HG02884 (cell line): ENCODE measurements around the gene CCDC92B.

Experiments used
- ATAC-seq: cut with Tn5 transposase; IDR thresholded peaks from one replicate; pipeline ENCODE4 v1.9.1; 2021; ENCODE audit warnings: mild to moderate bottlenecking, moderate library complexity; ENCODE audit not compliant: unreplicated experiment

Gene CCDC92B

GRCh38 chr17:2723505-2723996 is 25.9 kb downstream of the CCDC92B start:
- no peak for ATAC-seq

DNA sequence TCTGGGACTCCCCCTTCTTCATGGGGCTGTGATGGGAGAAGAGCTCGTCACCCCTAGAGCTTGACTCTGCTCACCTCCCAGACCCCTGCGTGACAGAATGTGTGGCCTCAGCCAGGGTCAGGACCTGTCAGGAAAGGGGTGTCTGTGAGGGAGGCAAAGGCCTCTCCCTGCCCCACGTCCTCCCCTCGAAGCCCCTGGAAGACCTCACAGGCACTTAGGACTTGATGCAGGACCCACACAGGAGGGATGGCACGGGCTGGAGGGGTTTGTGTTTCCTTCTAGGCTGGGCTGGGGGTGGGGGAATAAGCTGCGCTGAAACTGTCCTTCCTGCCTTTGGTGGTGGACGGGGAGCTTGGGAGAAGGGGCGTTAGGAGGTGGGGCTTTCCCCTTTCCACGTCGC is 26.8 kb downstream of the CCDC92B start:
- no peak for ATAC-seq

DNA sequence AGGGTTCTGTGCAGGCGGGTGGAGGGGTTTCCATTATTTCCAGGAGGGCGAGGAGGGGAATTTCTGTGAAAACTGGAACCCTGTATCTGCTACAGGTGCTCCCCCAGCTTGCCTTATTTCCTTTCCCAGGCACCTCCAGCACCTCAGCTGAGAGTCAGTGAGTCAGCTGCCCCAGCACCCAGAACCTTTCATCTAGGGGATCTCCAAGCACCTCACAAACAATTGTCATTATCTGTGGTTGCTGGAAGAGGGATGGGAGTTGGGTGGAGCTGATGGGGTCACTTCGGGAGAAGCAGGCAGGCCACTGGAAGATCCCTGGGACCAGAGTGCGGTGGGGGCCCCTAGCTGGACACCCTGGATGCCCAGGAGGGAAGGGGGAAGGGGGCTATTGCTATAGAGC is 27.8 kb downstream of the CCDC92B start:
- no peak for ATAC-seq

DNA sequence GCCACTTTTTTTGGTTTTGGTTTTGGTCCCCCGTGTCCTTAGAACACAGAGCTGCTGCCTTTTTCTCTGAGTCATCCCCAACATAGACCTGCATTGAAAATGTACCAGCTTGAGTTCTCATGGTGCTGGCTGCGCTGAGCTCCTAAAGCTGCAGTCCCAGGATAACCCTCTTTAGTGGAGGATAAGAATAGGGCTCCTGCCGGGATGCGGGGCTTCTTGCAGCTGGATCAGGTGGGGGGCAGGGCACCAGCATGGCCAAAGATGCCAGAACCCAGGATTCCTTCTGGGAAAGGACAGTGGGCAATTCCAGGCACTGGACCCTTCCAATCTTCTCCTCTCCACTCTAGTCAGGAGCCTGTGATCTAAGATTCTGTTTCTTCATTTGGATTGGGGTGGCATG is 29.6 kb downstream of the CCDC92B start:
- no peak for ATAC-seq

DNA sequence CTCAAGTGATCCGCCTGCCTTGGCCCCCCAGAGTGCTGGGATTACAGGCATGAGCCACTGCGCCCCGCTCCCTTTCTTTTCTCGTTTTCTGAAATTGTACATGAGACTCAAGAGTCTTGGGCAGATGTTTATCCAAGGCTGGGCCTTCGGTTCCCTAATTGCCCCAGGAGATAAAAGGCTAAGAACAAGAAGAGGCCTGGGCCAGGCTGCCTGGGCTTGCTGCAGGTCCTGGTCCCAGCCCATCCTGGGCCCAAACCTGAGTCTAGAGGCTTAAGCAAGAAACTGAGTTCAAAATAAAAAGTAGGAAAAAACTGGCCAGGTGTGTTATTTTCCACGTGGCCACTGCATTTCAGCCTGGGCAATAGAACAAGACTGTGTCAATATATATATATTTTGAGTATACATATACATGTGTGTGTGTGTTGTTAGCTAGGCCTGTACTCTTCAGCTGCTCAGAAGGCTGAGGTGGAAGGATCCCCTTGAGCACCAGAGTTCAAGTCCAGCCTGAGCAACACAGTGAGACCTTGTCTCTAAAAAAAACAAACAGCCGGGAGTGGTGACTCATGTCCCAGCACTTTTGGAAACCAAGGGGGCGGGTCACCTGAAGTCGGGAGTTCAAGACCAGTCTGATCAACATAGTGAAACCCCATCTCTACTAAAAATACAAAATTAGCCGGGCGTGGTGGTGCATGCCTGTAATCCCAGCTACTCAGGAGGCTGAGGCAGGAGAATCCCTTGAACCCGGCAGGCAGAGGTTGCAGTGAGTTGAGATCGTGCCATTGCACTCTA is 31.1 kb downstream of the CCDC92B start:
- ATAC-seq = no peak

DNA sequence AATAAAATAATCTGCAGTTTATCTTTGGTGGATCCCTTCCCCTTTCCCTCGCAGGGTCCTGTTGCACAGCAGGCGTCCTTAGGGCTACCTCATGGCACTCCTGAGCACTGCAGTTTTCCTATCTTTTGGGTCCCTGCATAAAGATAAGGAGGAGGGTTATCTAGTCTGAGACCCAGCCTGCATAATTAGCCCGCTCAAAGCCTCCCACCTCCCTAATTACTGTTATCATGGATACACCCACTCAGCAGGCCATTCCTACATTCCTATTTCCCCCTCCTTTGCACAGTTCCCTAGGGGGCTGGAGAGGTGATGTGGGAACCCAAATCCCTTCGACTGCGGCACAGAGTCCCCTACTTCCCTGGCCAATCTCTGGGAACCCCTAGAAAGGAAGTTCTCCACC is 32.8 kb downstream of the CCDC92B start:
- no peak for ATAC-seq

DNA sequence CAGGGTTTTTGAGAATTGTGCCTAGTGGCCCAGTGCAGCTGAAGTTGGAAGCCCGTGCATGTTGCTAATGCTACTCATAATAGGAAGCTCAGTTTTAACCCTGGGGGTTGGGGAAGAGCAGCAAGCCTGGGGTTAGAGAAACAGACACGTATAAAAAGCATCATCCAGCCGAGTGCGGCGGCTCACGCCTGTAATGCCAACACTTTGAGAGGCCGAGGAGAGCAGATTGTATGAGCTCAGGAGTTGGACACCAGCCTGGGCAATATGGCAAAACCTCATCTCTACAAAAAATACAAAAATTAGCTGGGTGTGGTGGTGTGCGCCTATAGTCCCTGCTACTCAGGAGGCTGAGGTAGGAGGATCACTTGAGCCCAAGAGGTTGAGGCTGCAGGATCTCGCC is 35.6 kb downstream of the CCDC92B start:
- no peak for ATAC-seq

- ATAC-seq = no peak
Observed at GRCh38 chr17:2712300-2713043, 37.0 kb downstream of the CCDC92B start.

DNA sequence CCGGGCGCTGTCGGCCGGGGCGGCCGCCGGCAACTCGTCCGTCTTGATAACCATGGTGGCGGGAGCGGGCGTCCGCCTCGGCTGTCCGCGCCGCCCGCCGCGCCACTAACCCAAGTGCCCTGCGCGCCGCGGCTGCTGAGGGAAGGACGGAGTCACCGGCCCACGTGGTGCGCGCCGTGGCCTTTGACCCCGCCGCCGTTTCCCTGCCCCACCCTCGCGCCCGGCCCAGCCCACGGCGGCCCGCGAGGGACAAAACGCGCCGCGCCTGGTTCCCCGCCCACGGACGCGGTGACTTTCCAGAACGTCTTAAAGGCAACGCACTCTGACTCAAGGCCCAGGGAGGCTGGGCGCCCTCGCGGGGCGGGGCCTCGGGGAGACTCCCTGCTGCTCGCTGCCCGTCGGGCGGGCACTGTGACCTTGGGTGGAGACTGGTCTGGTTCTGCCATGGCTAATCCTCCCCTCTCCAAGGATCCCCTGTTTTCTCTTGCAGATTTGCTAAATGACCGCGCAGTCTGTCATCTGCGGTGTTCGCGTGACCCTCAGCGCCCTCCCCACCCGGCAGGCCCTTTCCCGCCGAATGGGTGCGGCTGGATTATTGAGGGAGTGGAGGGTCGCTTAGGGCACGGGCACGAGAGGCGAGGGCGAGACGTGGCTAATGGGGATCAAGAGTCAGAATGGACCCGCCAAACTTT is 37.7 kb downstream of the CCDC92B start, which contains the start of gene CLUH:
TSS of gene CLUH (minus strand) at position 157 of the 692 bp plus-strand sequence. CDS start at position 54, 103 bp downstream.
- peak; percentile 72 for ATAC-seq

DNA sequence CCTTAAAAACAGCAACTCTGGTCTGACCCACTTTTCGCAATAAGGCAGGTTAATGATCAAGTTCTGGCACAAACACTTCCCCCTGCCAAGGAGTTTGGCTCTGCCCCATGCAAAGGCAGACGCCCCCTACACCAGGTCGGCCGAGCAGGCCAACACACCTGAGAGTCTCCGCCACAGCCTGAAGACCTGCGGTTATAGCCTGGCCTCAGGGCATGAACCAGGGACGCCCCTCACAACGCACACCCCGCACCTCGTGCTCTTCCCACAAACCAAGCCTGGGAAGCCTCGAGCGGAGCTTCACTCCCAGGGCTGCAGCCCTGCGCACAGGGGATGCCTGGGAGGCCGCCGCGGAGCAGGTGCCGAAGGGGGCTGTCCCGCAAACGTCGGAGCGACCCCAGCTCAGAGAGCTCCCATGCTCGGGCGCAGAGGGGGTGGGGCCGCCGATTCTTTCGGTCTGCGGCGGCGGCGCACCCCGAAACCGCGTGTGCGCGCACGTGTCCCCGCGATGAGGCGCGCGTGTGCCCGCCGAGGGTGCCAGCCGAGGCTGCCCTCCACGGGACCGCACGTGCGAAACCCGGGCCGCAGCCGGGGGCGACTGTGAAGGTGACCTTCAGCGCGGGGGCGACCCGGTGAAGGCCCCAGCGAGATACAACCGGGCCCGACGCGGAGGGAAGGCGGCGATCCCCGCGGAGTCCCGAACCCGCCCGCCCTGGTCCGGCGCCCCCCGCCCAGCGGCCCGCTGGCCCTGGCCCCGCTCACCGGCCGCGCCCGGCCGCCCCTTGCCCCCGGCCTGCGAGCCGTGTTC is 38.4 kb downstream of the CCDC92B start:
- peak; percentile 20 for ATAC-seq

- ATAC-seq = no peak
Observed at GRCh38 chr17:2710071-2710802, 39.2 kb downstream of the CCDC92B start.

- no peak for ATAC-seq
Observed at GRCh38 chr17:2709183-2709661, 40.2 kb downstream of the CCDC92B start.

- no peak for ATAC-seq
Observed at GRCh38 chr17:2708585-2709182, 40.8 kb downstream of the CCDC92B start.

DNA sequence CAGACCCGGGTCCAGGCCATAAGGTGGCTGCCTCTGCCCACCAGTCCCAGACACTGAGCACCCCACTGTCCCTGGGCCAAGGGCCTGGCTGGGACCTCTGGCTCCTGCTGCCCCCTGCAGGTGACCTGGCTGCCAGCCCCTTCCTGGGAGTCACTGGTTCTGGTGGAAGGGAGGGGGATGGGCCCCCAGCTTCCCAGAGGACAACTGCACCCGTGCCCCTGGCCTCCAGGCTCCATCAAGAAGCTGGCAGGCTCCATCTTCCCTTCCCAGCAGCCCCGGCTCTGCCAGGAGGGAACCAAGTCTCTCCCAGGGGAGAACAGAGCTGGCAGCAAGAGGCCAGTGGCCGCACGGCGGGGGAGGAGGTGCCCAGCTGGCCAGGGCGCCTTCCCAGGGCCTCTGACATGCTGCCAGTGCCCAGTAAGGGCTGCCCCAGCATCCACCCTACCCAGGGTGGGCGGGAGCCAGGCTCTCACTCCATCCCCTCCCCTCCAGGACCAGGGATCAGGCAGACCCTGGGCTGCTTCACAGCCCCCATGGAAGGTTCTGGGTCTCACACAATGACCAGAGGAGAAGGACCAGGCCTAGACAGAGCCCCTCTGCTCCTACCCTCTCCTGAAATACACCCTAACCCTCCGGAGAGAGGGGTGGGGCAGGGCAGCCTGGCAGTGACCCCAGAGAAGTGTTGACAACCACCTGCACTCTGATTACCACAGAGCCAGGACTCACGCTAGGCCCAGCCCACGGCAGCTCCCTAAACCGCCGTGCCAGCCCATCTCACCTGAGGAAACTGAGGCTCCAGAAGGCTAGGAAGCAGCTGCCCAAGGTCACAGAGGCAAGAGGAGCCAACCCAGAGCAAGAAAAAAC is 41.5 kb downstream of the CCDC92B start:
- no peak for ATAC-seq

- no peak for ATAC-seq
Observed at GRCh38 chr17:2706911-2707510, 42.4 kb downstream of the CCDC92B start.

- ATAC-seq = no peak
Observed at GRCh38 chr17:2705888-2706795, 43.3 kb downstream of the CCDC92B start.

DNA sequence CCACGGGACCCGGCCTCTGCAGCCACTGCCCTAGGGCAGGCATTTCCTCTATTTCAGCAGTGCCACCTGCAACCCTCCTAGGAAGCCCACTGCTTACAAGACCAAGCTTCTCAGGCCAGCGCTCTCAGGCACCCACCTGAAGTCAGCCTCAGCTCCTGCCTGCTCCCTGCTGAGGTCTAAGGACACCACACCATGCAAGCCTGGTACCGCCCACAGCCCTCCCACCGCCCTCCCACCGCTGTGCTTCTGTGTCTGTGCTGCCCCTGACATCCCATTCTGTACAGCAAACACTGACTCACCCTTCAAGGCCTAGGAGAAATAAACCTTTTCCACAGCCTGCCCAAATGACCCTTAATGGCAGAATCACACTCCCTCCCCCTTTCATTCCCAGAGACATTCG is 44.2 kb downstream of the CCDC92B start:
- ATAC-seq = no peak
